Astrocyte (in vitro differentiated cells and primary cell): ENCODE results near the gene DHX35. TPM values are rescaled to one million over a fixed set of nuclear protein-coding genes. Genes with fewer than 3 reads are reported as not detected.

Experiments
- DNase-seq: peaks from one replicate; pipeline ENCODE4 v3.0.0-alpha.2; 2010; ENCODE audit warnings: low read depth
- FAIRE-seq: peaks from 2 replicates; lab custom pipeline; 2011; peaks lifted over from hg19 to GRCh38; lab: Jason Lieb, UNC
- H2AFZ ChIP-seq: 2 replicates; pipeline ENCODE4 v1.6.0; 2012; ENCODE audit warnings: low read depth, low read length, inconsistent platforms
- H3K27ac ChIP-seq: 2 replicates; pipeline ENCODE4 v1.5.1; 2011; ENCODE audit warnings: low read depth, low read length, inconsistent platforms
- H3K27me3 ChIP-seq: 2 replicates; pipeline ENCODE4 v1.6.0; 2011; ENCODE audit warnings: low read length, inconsistent platforms; ENCODE audit not compliant: insufficient read depth
- H3K36me3 ChIP-seq: 2 replicates; pipeline ENCODE4 v1.5.1; 2011; ENCODE audit warnings: low read length, inconsistent platforms; ENCODE audit not compliant: insufficient read depth
- H3K4me1 ChIP-seq: 2 replicates; pipeline ENCODE4 v1.5.1; 2011; ENCODE audit warnings: low read length, inconsistent platforms; ENCODE audit not compliant: insufficient read depth
- H3K4me2 ChIP-seq: 2 replicates; pipeline ENCODE4 v1.6.0; 2012; ENCODE audit warnings: low read length, inconsistent platforms
- H3K4me3 ChIP-seq: 2 replicates; pipeline ENCODE4 v1.5.1; 2011; ENCODE audit warnings: low read depth, mild to moderate bottlenecking, low read length, inconsistent platforms; ENCODE audit not compliant: insufficient read depth
- H3K79me2 ChIP-seq: 2 replicates; pipeline ENCODE4 v1.6.0; 2012; ENCODE audit warnings: mild to moderate bottlenecking, low read length, inconsistent platforms; ENCODE audit not compliant: insufficient read depth
- H3K9ac ChIP-seq: 2 replicates; pipeline ENCODE4 v1.6.0; 2012; ENCODE audit warnings: mild to moderate bottlenecking, low read length, inconsistent platforms
- H3K9me3 ChIP-seq: 2 replicates; pipeline ENCODE4 v1.5.1; 2012; ENCODE audit warnings: low read depth, mild to moderate bottlenecking, low read length, inconsistent platforms; ENCODE audit not compliant: insufficient read depth
- H4K20me1 ChIP-seq: 2 replicates; pipeline ENCODE4 v1.6.0; 2012; ENCODE audit warnings: low read length, inconsistent platforms; ENCODE audit not compliant: insufficient read depth
- H3K27ac Mint-ChIP-seq: one replicate; pipeline ENCODE4 v1.8.0; 2021; ENCODE audit warnings: mild to moderate bottlenecking, mixed read lengths; ENCODE audit not compliant: unreplicated experiment
- H3K27me3 Mint-ChIP-seq: one replicate; pipeline ENCODE4 v1.8.0; 2021; ENCODE audit warnings: low read depth, mixed read lengths; ENCODE audit not compliant: unreplicated experiment
- H3K36me3 Mint-ChIP-seq: one replicate; pipeline ENCODE4 v1.8.0; 2021; ENCODE audit warnings: low read depth, mixed read lengths; ENCODE audit not compliant: unreplicated experiment
- H3K4me1 Mint-ChIP-seq: one replicate; pipeline ENCODE4 v1.8.0; 2021; ENCODE audit warnings: low read depth, mixed read lengths; ENCODE audit not compliant: unreplicated experiment
- H3K4me3 Mint-ChIP-seq: one replicate; pipeline ENCODE4 v1.8.0; 2021; ENCODE audit warnings: mild to moderate bottlenecking, moderate library complexity, mixed read lengths; ENCODE audit not compliant: unreplicated experiment
- H3K9me3 Mint-ChIP-seq: one replicate; pipeline ENCODE4 v1.8.0; 2021; ENCODE audit warnings: mild to moderate bottlenecking, mixed read lengths; ENCODE audit not compliant: unreplicated experiment
- CTCF ChIP-seq: IDR thresholded peaks from 2 replicates; pipeline ENCODE4 v1.5.1; 2011; ENCODE audit warnings: low read depth, mild to moderate bottlenecking, inconsistent platforms, low read length, moderate library complexity; ENCODE audit not compliant: insufficient read depth
- EZH2 ChIP-seq: IDR thresholded peaks from 2 replicates; pipeline ENCODE4 v1.6.1; 2012; ENCODE audit warnings: mild to moderate bottlenecking, low read length, inconsistent platforms; ENCODE audit not compliant: insufficient read depth
- total RNA-seq: library from RNA; stranded (reverse); gene quantifications from 2 replicates; pipeline ENCODE4 v1.2.1, GENCODE V29; 2021

Gene DHX35
- total RNA-seq, 1 donor from 2014 or later = 7.8 TPM

GRCh38 chr20:38979434-38979833, 17.3 kb downstream of the DHX35 start:
- H3K36me3 ChIP-seq = peaks cover 4% of the 10 kb centered on the region
- H3K27ac Mint-ChIP-seq = no peak overlapping the region
- H4K20me1 ChIP-seq = peaks cover 33% of the 10 kb centered on the region
- H3K9ac ChIP-seq = no peak overlapping the region
- H3K27ac ChIP-seq = no peak overlapping the region
- no peak for FAIRE-seq
- H2AFZ ChIP-seq = no peak overlapping the region
- H3K9me3 Mint-ChIP-seq = no peaks in the 10 kb centered on the region
- no peaks in the 10 kb centered on the region for H3K27me3 Mint-ChIP-seq
- H3K4me1 ChIP-seq = peaks cover 5% of the 10 kb centered on the region
- TF ChIP-seq EZH2 = no peak
- no peak overlapping the region for H3K4me3 Mint-ChIP-seq
- H3K4me1 Mint-ChIP-seq = peaks cover 12% of the 10 kb centered on the region
- no peaks in the 10 kb centered on the region for H3K27me3 ChIP-seq
- H3K9me3 ChIP-seq = no peaks in the 10 kb centered on the region
- no peak overlapping the region for H3K4me2 ChIP-seq
- H3K4me3 ChIP-seq = no peak overlapping the region
- H3K36me3 Mint-ChIP-seq = peaks cover 1% of the 10 kb centered on the region
- no peak for DNase-seq
- peaks cover 22% of the 10 kb centered on the region for H3K79me2 ChIP-seq

- no peak for DNase-seq
- no peak for TF ChIP-seq CTCF
- no peak for TF ChIP-seq EZH2
- no peak for FAIRE-seq
- Histone ChIP-seq H3K4me2 (no peak overlapping the region), H3K4me1 (peaks cover 5% of the 10 kb centered on the region), H4K20me1 (peaks cover 31% of the 10 kb centered on the region), H3K27me3 (no peaks in the 10 kb centered on the region), H3K79me2 (peaks cover 18% of the 10 kb centered on the region), H3K9me3 (no peaks in the 10 kb centered on the region), H3K4me3 (no peak overlapping the region), H2AFZ (no peak overlapping the region), H3K36me3 (peaks cover 4% of the 10 kb centered on the region), H3K9ac (no peak overlapping the region), H3K27ac (no peak overlapping the region)
- H3K27ac Mint-ChIP-seq = no peak overlapping the region
- H3K36me3 Mint-ChIP-seq = no peaks in the 10 kb centered on the region
- no peak overlapping the region for H3K4me3 Mint-ChIP-seq
- H3K4me1 Mint-ChIP-seq = peaks cover 13% of the 10 kb centered on the region
- no peaks in the 10 kb centered on the region for H3K27me3 Mint-ChIP-seq
- H3K9me3 Mint-ChIP-seq = no peaks in the 10 kb centered on the region
Measured at GRCh38 chr20:38979842-38980241, 17.7 kb downstream of the DHX35 start.

- no peak for DNase-seq
- no peak for TF ChIP-seq CTCF
- no peak for TF ChIP-seq EZH2
- Mint-ChIP-seq H3K27ac (peak overlapping the region; percentile 35), H3K4me3 (no peak overlapping the region), H3K9me3 (no peaks in the 10 kb centered on the region), H3K4me1 (peaks cover 31% of the 10 kb centered on the region), H3K27me3 (no peaks in the 10 kb centered on the region), H3K36me3 (no peaks in the 10 kb centered on the region)
- H3K4me3 ChIP-seq = no peak overlapping the region
- H3K27ac ChIP-seq = no peak overlapping the region
- H3K9ac ChIP-seq = no peak overlapping the region
- peak overlapping the region; percentile 1 for H3K4me2 ChIP-seq
- H3K36me3 ChIP-seq = no peaks in the 10 kb centered on the region
- H3K9me3 ChIP-seq = no peaks in the 10 kb centered on the region
- H3K27me3 ChIP-seq = no peaks in the 10 kb centered on the region
- FAIRE-seq = no peak
- no peak overlapping the region for H2AFZ ChIP-seq
- peaks cover 49% of the 10 kb centered on the region for H4K20me1 ChIP-seq
- peaks cover 16% of the 10 kb centered on the region for H3K79me2 ChIP-seq
- H3K4me1 ChIP-seq = peaks cover 16% of the 10 kb centered on the region
Measured at GRCh38 chr20:38982291-38982690, 20.1 kb downstream of the DHX35 start.
